ENCODE data around the gene CNTNAP2. TPM values are rescaled to one million over a fixed set of nuclear protein-coding genes. Genes with fewer than 3 reads are reported as not detected.

Gene CNTNAP2
- total and polyA plus RNA-seq, 2 of the 13 experiments (the other 11 are each of a cell fraction or from before 2014, with no cell fraction given), result 0.40 to 0.42 TPM

GRCh38 chr7:148457310-148457921, 2340.8 kb downstream of the CNTNAP2 start (continued):
- TF ChIP-seq ZNF687 (CRISPR knock-in tag; IDR thresholded peaks at IDR 0.05), result peak; percentile 61
- TF ChIP-seq PRDM10 (CRISPR knock-in tag; IDR thresholded peaks at IDR 0.05; ENCODE audit: low read depth), result no peak
- no peak for TF ChIP-seq XBP1 (CRISPR knock-in tag; IDR thresholded peaks at IDR 0.05)

- Histone ChIP-seq H3K27ac (ENCODE audit: extremely low read length, insufficient read depth, low read length) (no peak overlapping the region), H3K4me1 (ENCODE audit: insufficient read depth, low read length) (peaks cover 42% of the 10 kb centered on the region), H3K79me2 (ENCODE audit: insufficient read depth, low read length) (no peaks in the 10 kb centered on the region), H3K27me3 (ENCODE audit: control insufficient read depth in 1 of 2, insufficient read depth in 2 of 2, low read length in 2 of 2) (no peaks in the 10 kb centered on the region), H3K4me2 (ENCODE audit: low read depth, low read length) (no peak overlapping the region), H4K20me1 (ENCODE audit: insufficient read depth, low read length) (no peaks in the 10 kb centered on the region), H3K36me3 (replicated peaks in 1 of 2; ENCODE audit: control insufficient read depth in 1 of 2, insufficient read depth in 2 of 2, low read length in 2 of 2) (no peaks in the 10 kb centered on the region), H3K4me3 (replicated peaks in 1 of 3; ENCODE audit: insufficient read depth in 1 of 3, low read depth in 2 of 3, low read length in 3 of 3) (no peak overlapping the region), H3K9me3 (ENCODE audit: low read length) (no peaks in the 10 kb centered on the region), H3K9ac (ENCODE audit: insufficient read depth, low read depth, low read length) (no peak overlapping the region), H2AFZ (ENCODE audit: low read length) (no peak overlapping the region)
- in situ Hi-C loops (cut with HindIII; ENCODE audit: extremely low pct_ligation_motif_present, low pct_unique_long_range_greater_than_20kb), result no loop called here
- FAIRE-seq (no peak), ATAC-seq (peak; percentile 54), DNase-seq (ENCODE audit: low spot score) (no peak)
- ChIA-PET CTCF (ENCODE audit: low intra/inter-chr PET ratio, low total read pairs) (no interaction called here), POLR2A (no interaction called here)
- no TSS peak for BruUV-seq (replicated peaks)
- intact Hi-C loops (cut with micrococcal nuclease; ENCODE audit: unreplicated experiment), result no loop called here
- TF ChIP-seq AKNA (CRISPR knock-in tag; IDR thresholded peaks at IDR 0.05; ENCODE audit: borderline replicate concordance), result no peak
- TF ChIP-seq ZNF124 (CRISPR knock-in tag; IDR thresholded peaks at IDR 0.05), result no peak
- no peak for TF ChIP-seq ZSCAN20 (CRISPR knock-in tag; IDR thresholded peaks at IDR 0.05; ENCODE audit: borderline replicate concordance)
- no peak for TF ChIP-seq JARID2 (CRISPR knock-in tag; IDR thresholded peaks at IDR 0.05; ENCODE audit: insufficient replicate concordance)
Observed at GRCh38 chr7:148458263-148458662, 2341.7 kb downstream of the CNTNAP2 start.
